Activated CD8-positive, alpha-beta memory T cell treated with anti-CD3 and anti-CD28 coated beads, Interleukin-2, amount 10 ng/mL, durations not matched to agents 7 days and 5 days (primary cell): ENCODE results near the gene TENT5C. TPM values are rescaled to one million over a fixed set of nuclear protein-coding genes. Genes with fewer than 3 reads are reported as not detected.

Experiments used
- ATAC-seq: fragments of 150-1000 bp; cut with Tn5 transposase; one replicate; pipeline ENCODE4 v1.10.0; 2021; ENCODE audit warnings: moderate library complexity
- CTCF ChIA-PET: fragments of 350-600 bp; sonication (Branson Sonifier 250); formaldehyde crosslinking; loops from one replicate; lab custom pipeline; 2021; ENCODE audit warnings: antibody characterized with exemption; lab: Charles Lee
- DNase-seq: peaks from one replicate; pipeline ENCODE4 v3.0.0-alpha.2; 2020
- H3K27ac Mint-ChIP-seq: one replicate; pipeline ENCODE4 v1.8.0; 2021; ENCODE audit warnings: mild to moderate bottlenecking, mixed read lengths
- H3K27me3 Mint-ChIP-seq: one replicate; pipeline ENCODE4 v1.8.0; 2021; ENCODE audit warnings: mixed read lengths
- H3K36me3 Mint-ChIP-seq: one replicate; pipeline ENCODE4 v1.8.0; 2021; ENCODE audit warnings: mild to moderate bottlenecking, mixed read lengths
- H3K4me1 Mint-ChIP-seq: one replicate; pipeline ENCODE4 v1.8.0; 2021; ENCODE audit warnings: mixed read lengths
- H3K4me3 Mint-ChIP-seq: one replicate; pipeline ENCODE4 v1.8.0; 2021; ENCODE audit warnings: mild to moderate bottlenecking, moderate library complexity, mixed read lengths
- H3K9me3 Mint-ChIP-seq: one replicate; pipeline ENCODE4 v1.8.0; 2022; ENCODE audit warnings: low read depth, mixed read lengths
- total RNA-seq, 2 experiments: library from RNA; stranded (reverse); gene quantifications; one replicate each; pipeline ENCODE4 v1.2.3, GENCODE V29; 2021

Gene TENT5C
- total RNA-seq, 2 experiments from 2014 or later: 41.6 to 50.3 TPM

GRCh38 chr1:117651616-117652015, 45.8 kb downstream of the TENT5C start:
- ATAC-seq: no peak
- Mint-ChIP-seq H3K36me3 (peaks cover 1% of the 10 kb centered on the region), H3K27ac (peak overlapping the region; percentile 3), H3K4me3 (no peak overlapping the region), H3K4me1 (peaks cover 62% of the 10 kb centered on the region), H3K27me3 (peaks cover 7% of the 10 kb centered on the region), H3K9me3 (no peaks in the 10 kb centered on the region)
- CTCF ChIA-PET: interaction anchor here (1.3 to 2.1 kb wide), 4 partner anchors 9 to 22 kb away, joined by 4 to 7 read pairs (median 6); no protein-coding TSS in a partner anchor
- DNase-seq: no peak

GRCh38 chr1:117652421-117652820, 46.6 kb downstream of the TENT5C start:
- peaks cover 7% of the 10 kb centered on the region for H3K27me3 Mint-ChIP-seq
- peaks cover 70% of the 10 kb centered on the region for H3K4me1 Mint-ChIP-seq
- H3K27ac Mint-ChIP-seq: peak overlapping the region; percentile 36
- no peak overlapping the region for H3K4me3 Mint-ChIP-seq
- CTCF ChIA-PET: interaction anchor here (6.7 kb wide), 1 partner anchor 10 kb away, joined by 39 read pairs; no protein-coding TSS in a partner anchor
- ATAC-seq (no peak), DNase-seq (no peak)
- H3K36me3 Mint-ChIP-seq: peaks cover 1% of the 10 kb centered on the region
- H3K9me3 Mint-ChIP-seq: no peaks in the 10 kb centered on the region

GRCh38 chr1:117653195-117653594, 47.3 kb downstream of the TENT5C start:
- Mint-ChIP-seq H3K27ac (peak overlapping the region; percentile 95), H3K9me3 (no peaks in the 10 kb centered on the region), H3K4me1 (peaks cover 75% of the 10 kb centered on the region), H3K36me3 (peaks cover 1% of the 10 kb centered on the region), H3K4me3 (no peak overlapping the region), H3K27me3 (peaks cover 2% of the 10 kb centered on the region)
- CTCF ChIA-PET: interaction anchor here (1.5 to 6.7 kb wide), 2 partner anchors 11 to 118 kb away, joined by 8 to 39 read pairs; no protein-coding TSS in a partner anchor
- ATAC-seq (no peak), DNase-seq (no peak)

GRCh38 chr1:117653732-117654492, 48.1 kb downstream of the TENT5C start:
- ATAC-seq (peak; percentile 6), DNase-seq (peak; percentile 66)
- H3K27ac Mint-ChIP-seq: peak overlapping the region; percentile 95
- peaks cover 82% of the 10 kb centered on the region for H3K4me1 Mint-ChIP-seq
- H3K4me3 Mint-ChIP-seq: peak overlapping the region; percentile 22
- H3K9me3 Mint-ChIP-seq: no peaks in the 10 kb centered on the region
- H3K36me3 Mint-ChIP-seq: peaks cover 1% of the 10 kb centered on the region
- CTCF ChIA-PET: interaction anchor here (1.1 to 7.3 kb wide), 6 partner anchors 9 to 119 kb away, joined by 3 to 56 read pairs (median 24); partner anchors contain the start of gene TENT5C
- no peaks in the 10 kb centered on the region for H3K27me3 Mint-ChIP-seq

GRCh38 chr1:117654493-117655219, 48.8 kb downstream of the TENT5C start:
- no peaks in the 10 kb centered on the region for H3K9me3 Mint-ChIP-seq
- H3K4me1 Mint-ChIP-seq: peaks cover 88% of the 10 kb centered on the region
- CTCF ChIA-PET: interaction anchor here (0.9 to 7.3 kb wide), 12 partner anchors 8 to 120 kb away, joined by 3 to 56 read pairs (median 6); partner anchors contain the start of gene TENT5C
- H3K4me3 Mint-ChIP-seq: peak overlapping the region; percentile 22
- peak overlapping the region; percentile 95 for H3K27ac Mint-ChIP-seq
- no peak for DNase-seq
- peak; percentile 10 for ATAC-seq
- H3K36me3 Mint-ChIP-seq: peaks cover 1% of the 10 kb centered on the region
- no peaks in the 10 kb centered on the region for H3K27me3 Mint-ChIP-seq

GRCh38 chr1:117655220-117655577, 49.4 kb downstream of the TENT5C start:
- peaks cover 1% of the 10 kb centered on the region for H3K36me3 Mint-ChIP-seq
- H3K27me3 Mint-ChIP-seq: no peaks in the 10 kb centered on the region
- no peak for DNase-seq
- no peaks in the 10 kb centered on the region for H3K9me3 Mint-ChIP-seq
- peak overlapping the region; percentile 95 for H3K27ac Mint-ChIP-seq
- peak overlapping the region; percentile 38 for H3K4me3 Mint-ChIP-seq
- ATAC-seq: no peak
- H3K4me1 Mint-ChIP-seq: peaks cover 92% of the 10 kb centered on the region
- CTCF ChIA-PET: interaction anchor here (0.9 to 7.3 kb wide), 14 partner anchors 8 to 120 kb away, joined by 3 to 56 read pairs (median 4); partner anchors contain the start of gene TENT5C

- Mint-ChIP-seq H3K36me3 (peaks cover 3% of the 10 kb centered on the region), H3K4me1 (peaks cover 97% of the 10 kb centered on the region), H3K9me3 (no peaks in the 10 kb centered on the region), H3K27me3 (no peaks in the 10 kb centered on the region), H3K27ac (peak overlapping the region; percentile 95), H3K4me3 (peak overlapping the region; percentile 38)
- ATAC-seq: peak; percentile 48
- CTCF ChIA-PET: interaction anchor here (1.1 to 7.3 kb wide), 14 partner anchors 9 to 121 kb away, joined by 3 to 56 read pairs (median 5); partner anchors contain the start of gene TENT5C
- DNase-seq: peak; percentile 95
Observed at GRCh38 chr1:117656202-117656641, 50.4 kb downstream of the TENT5C start.

GRCh38 chr1:117657031-117657430, 51.2 kb downstream of the TENT5C start:
- peaks cover 10% of the 10 kb centered on the region for H3K36me3 Mint-ChIP-seq
- no peaks in the 10 kb centered on the region for H3K27me3 Mint-ChIP-seq
- ATAC-seq (no peak), DNase-seq (peak; percentile 64)
- H3K4me3 Mint-ChIP-seq: peak overlapping the region; percentile 19
- CTCF ChIA-PET: interaction anchor here (0.6 to 7.3 kb wide), 9 partner anchors 14 to 1207 kb away, joined by 3 to 56 read pairs (median 6); partner anchors contain the start of gene TENT5C
- no peaks in the 10 kb centered on the region for H3K9me3 Mint-ChIP-seq
- peak overlapping the region; percentile 95 for H3K27ac Mint-ChIP-seq
- peaks cover 97% of the 10 kb centered on the region for H3K4me1 Mint-ChIP-seq

GRCh38 chr1:117657949-117658660, 52.3 kb downstream of the TENT5C start:
- ATAC-seq (no peak), DNase-seq (peak; percentile 46)
- peak overlapping the region; percentile 13 for H3K4me3 Mint-ChIP-seq
- peak overlapping the region; percentile 95 for H3K27ac Mint-ChIP-seq
- H3K27me3 Mint-ChIP-seq: no peaks in the 10 kb centered on the region
- H3K4me1 Mint-ChIP-seq: peaks cover 97% of the 10 kb centered on the region
- CTCF ChIA-PET: interaction anchor here (0.6 to 7.3 kb wide), 12 partner anchors 9 to 123 kb away, joined by 3 to 56 read pairs (median 3); partner anchors contain the start of gene TENT5C
- no peaks in the 10 kb centered on the region for H3K9me3 Mint-ChIP-seq
- peaks cover 13% of the 10 kb centered on the region for H3K36me3 Mint-ChIP-seq

- peak; percentile 31 for ATAC-seq
- peaks cover 97% of the 10 kb centered on the region for H3K4me1 Mint-ChIP-seq
- peak; percentile 94 for DNase-seq
- peaks cover 13% of the 10 kb centered on the region for H3K36me3 Mint-ChIP-seq
- H3K4me3 Mint-ChIP-seq: peak overlapping the region; percentile 13
- CTCF ChIA-PET: interaction anchor here (0.6 to 7.3 kb wide), 10 partner anchors 10 to 124 kb away, joined by 3 to 56 read pairs (median 3); partner anchors contain the start of gene TENT5C
- H3K27ac Mint-ChIP-seq: peak overlapping the region; percentile 95
- H3K27me3 Mint-ChIP-seq: no peaks in the 10 kb centered on the region
- H3K9me3 Mint-ChIP-seq: no peaks in the 10 kb centered on the region
Observed at GRCh38 chr1:117658676-117659075, 52.8 kb downstream of the TENT5C start.

- Mint-ChIP-seq H3K4me3 (peak overlapping the region; percentile 40), H3K9me3 (no peaks in the 10 kb centered on the region), H3K4me1 (peaks cover 97% of the 10 kb centered on the region), H3K27me3 (no peaks in the 10 kb centered on the region), H3K36me3 (peaks cover 13% of the 10 kb centered on the region), H3K27ac (peak overlapping the region; percentile 95)
- CTCF ChIA-PET: interaction anchor here (1.1 to 7.3 kb wide), 5 partner anchors 10 to 95 kb away, joined by 3 to 56 read pairs (median 5); partner anchors contain the start of gene TENT5C
- ATAC-seq (no peak), DNase-seq (peak; percentile 70)
Observed at GRCh38 chr1:117659550-117660270, 53.9 kb downstream of the TENT5C start.
